Thyroid gland (tissue), 4 donors: ENCODE data around the gene SPEF2.
A peak's percentile ranks its signal among the peaks of the same experiment; 100 is the strongest.

ENCODE experiments used
- POLR2A ChIP-seq, 2 donors: fragments of 450-650 bp; IDR thresholded peaks; one replicate each; pipeline ENCODE4 v1.6.1; 2017; ENCODE audit warnings: antibody characterized with exemption in 2 of 2, mild to moderate bottlenecking in 2 of 2, moderate library complexity in 1 of 2
- TF ChIP-seq, protein P1 (sequence below), 6 experiments: fragments of 200-600 bp in 3 of 6; fragments of 450-650 bp in 3 of 6; sonication (generic) in 3 of 6; IDR thresholded peaks; one replicate each; pipeline ENCODE4 v1.5.1; 2016 to 2019; ENCODE audit warnings: antibody characterized with exemption in 6 of 6, mild to moderate bottlenecking in 2 of 6, inconsistent platforms in 1 of 6, moderate library complexity in 1 of 6

DNA sequence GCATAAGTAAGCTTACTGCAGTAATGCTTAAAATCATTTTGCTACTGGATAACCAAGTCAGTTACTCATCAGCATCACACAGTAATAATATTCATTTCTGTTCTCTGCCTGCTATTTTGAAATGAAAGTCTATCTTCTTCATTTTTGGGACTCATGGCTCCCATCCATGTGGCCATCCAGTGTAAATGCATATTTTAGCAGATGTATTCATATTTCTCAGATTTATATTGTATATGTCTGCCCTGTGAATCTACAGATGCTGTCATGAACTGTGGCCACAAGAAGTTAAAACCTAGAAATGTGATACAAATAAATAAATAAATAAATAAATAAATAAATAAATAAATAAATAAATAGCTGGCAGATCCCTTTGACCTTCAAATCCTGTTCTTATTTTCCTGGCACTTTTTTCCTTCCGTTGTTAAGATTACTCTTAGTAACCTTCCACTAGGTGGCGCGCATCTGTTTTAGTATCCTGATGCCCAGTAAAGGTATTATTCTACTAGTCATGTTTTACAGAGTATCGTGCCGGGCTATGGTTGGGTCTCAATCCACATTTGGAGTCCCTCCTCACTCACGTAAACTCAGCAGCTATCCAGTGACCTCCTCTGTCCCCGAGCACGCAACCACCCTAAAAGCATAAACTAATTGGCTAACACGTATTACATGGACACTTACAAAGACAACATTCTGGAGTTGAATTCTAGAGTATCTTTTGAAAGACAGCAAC lies 159.9 kb downstream of the SPEF2 start:
- TF ChIP-seq, protein P1, sequence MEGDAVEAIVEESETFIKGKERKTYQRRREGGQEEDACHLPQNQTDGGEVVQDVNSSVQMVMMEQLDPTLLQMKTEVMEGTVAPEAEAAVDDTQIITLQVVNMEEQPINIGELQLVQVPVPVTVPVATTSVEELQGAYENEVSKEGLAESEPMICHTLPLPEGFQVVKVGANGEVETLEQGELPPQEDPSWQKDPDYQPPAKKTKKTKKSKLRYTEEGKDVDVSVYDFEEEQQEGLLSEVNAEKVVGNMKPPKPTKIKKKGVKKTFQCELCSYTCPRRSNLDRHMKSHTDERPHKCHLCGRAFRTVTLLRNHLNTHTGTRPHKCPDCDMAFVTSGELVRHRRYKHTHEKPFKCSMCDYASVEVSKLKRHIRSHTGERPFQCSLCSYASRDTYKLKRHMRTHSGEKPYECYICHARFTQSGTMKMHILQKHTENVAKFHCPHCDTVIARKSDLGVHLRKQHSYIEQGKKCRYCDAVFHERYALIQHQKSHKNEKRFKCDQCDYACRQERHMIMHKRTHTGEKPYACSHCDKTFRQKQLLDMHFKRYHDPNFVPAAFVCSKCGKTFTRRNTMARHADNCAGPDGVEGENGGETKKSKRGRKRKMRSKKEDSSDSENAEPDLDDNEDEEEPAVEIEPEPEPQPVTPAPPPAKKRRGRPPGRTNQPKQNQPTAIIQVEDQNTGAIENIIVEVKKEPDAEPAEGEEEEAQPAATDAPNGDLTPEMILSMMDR (IDR thresholded peaks at IDR 0.05), result peak in 5 of 6 experiments; percentile 40 to 73 (median 63)
- TF ChIP-seq POLR2A (IDR thresholded peaks at IDR 0.05), result no peak
